Measurements from ENCODE around the gene IL17D.
A peak's percentile ranks its signal among the peaks of the same experiment; 100 is the strongest.

IL17D gene

DNA sequence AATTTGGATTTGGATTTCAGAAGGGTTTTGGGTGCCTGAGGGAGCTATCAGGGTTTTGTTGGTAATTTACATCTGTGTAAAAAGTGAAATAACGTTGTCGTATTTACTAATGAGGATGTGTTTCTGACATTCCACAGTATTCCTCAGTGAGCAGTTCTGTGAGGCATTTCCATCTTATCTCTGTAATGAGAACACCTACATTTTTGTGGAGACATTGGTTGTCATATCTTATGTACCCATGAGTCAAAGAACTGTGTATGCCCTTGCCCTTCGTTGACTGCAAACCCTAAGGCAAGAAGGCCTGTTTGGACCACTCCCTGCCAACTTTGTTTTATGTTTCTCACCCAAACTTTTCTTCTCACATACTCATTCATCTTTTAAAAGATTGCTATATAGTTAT is 14.2 kb upstream of the IL17D start:
- DNase-seq (ENCODE audit: extremely low read depth in 1 of 2, low read depth in 1 of 2), result no peak

DNA sequence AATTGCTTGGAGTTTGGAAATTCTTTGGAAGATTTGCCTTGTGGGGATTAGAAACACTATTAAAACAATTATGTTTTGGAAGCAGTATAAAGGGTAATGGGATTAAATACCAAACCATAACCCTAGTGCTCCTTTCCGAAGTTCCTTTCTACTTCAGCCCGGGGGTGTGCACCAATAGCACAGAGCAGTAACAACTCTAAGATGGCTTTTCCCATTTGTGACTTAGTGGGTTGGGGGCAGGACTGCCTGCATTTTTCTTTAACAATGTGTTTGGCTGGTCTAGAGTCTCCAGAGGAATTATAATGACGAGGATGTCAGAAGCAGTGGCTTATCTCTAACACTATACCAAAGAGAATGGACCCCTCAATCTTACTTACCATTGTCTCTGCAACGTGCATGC is 11.9 kb upstream of the IL17D start:
- no peak for DNase-seq (ENCODE audit: extremely low read depth in 1 of 2, low read depth in 1 of 2)

- DNase-seq (ENCODE audit: extremely low read depth in 1 of 2, low read depth in 1 of 2), result no peak
Measured at GRCh38 chr13:20696073-20696472, 7.4 kb upstream of the IL17D start.

DNA sequence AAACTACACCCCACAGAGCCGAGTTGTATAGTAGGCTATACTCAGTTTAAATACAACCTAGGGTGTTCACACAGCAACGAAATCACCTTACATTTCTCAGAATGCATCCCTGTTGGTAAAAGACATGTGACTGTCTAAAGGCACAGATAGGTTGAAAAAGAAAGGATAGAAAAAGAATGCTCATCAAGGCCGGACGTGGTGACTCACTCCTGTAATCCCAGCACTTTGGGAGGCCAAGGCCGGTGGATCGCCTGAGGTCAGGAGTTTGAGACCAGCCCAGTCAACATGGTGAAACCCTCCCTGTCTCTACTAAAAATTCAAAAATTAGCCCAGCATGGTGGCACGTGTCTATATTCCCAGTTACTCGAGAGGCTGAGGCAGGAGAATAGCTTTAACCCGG is 3.8 kb upstream of the IL17D start:
- no peak for DNase-seq (ENCODE audit: extremely low read depth in 1 of 2, low read depth in 1 of 2)

GRCh38 chr13:20700288-20700687 is 3.2 kb upstream of the IL17D start:
- DNase-seq (ENCODE audit: extremely low read depth in 1 of 2, low read depth in 1 of 2), result no peak

- DNase-seq (ENCODE audit: extremely low read depth in 1 of 2, low read depth in 1 of 2), result no peak
Measured at GRCh38 chr13:20701461-20701860, 2.0 kb upstream of the IL17D start.

DNA sequence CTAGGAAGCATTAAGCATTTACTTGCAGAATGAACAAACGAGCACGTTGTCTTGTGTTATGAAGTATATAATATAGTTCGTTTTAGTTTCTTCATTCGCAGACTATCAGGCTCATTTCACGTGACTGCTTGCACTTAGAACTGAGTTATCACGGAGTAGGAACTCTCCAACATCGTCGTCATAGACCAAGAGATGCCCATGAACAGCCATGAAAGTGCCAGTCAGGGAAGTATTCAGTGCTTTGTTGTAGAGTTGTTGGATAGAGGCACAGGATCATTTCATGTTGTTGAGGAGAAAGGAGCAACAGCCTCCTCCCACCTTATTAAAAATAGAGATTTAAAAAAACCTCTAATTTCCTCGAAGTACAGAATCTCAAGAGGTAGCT is 977 bp upstream of the IL17D start:
- DNase-seq (ENCODE audit: extremely low read depth in 1 of 2, low read depth in 1 of 2), result no peak

- DNase-seq (ENCODE audit: extremely low read depth in 1 of 2, low read depth in 1 of 2), result peak; percentile 52 to 58
Measured at GRCh38 chr13:20703780-20704458, 420 bp downstream of the IL17D start.

GRCh38 chr13:20704459-20705069 is 1.1 kb downstream of the IL17D start:
- no peak for DNase-seq (ENCODE audit: extremely low read depth in 1 of 2, low read depth in 1 of 2)

DNA sequence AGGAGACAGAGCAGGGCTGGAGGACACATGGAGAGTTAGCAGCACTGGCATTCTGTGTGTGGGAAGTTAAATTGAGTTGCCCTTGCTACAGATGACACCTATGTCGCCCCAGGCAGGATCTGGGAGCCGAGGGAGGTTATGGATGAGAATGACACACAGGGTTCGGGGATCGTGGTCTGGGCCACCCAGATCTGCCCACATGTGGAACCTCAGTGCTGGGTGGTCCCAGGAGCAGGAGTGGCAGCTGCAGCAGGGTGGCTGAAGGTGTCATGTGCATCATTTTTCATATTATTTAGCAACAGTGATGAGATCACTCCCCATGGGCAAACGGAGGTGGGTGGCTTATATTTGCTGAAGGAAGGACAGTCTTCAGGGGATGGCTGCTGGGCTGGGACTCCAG is 3.2 kb downstream of the IL17D start:
- DNase-seq (ENCODE audit: extremely low read depth in 1 of 2, low read depth in 1 of 2), result no peak

- no peak for DNase-seq (ENCODE audit: extremely low read depth in 1 of 2, low read depth in 1 of 2)
Measured at GRCh38 chr13:20708216-20708615, 4.7 kb downstream of the IL17D start.

DNA sequence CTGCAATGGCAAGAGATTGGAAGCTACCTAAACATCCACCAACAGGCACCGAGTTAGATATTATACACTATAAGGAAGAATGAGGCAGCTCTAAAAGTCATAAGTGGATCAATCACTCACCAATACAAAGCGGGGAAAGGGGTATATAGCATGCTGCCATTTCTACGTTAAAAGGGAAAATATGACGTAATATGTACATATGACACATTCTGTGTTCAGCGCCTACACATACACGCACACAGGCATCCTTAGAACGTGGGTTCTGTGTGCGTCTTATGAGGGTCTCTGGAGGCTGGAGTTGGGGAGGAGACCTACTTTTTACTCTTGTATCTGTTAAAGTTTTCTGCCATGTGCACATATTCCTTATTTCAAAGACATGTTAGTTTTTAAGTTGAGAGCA is 5.9 kb downstream of the IL17D start:
- no peak for DNase-seq (ENCODE audit: extremely low read depth in 1 of 2, low read depth in 1 of 2)

DNA sequence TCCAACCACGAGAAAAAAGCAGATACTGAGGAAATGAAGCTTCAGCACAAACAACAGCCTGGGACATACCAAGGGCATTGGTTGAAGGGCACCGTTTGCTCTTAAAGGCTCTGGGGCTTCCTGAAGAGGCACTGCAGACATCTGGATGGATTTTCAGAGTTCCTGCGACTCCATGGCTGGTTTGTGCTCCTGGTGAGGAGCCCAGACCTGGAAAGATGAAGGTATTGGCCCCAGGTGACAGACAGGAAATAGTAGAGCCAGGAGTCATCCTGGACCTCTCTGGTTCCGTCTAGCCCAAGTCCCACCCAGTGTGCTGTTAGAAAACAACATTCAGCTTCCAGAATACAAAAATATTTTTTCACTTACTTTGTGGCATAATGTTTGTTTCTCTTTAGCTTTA is 6.3 kb downstream of the IL17D start:
- DNase-seq (ENCODE audit: extremely low read depth in 1 of 2, low read depth in 1 of 2), result no peak

DNA sequence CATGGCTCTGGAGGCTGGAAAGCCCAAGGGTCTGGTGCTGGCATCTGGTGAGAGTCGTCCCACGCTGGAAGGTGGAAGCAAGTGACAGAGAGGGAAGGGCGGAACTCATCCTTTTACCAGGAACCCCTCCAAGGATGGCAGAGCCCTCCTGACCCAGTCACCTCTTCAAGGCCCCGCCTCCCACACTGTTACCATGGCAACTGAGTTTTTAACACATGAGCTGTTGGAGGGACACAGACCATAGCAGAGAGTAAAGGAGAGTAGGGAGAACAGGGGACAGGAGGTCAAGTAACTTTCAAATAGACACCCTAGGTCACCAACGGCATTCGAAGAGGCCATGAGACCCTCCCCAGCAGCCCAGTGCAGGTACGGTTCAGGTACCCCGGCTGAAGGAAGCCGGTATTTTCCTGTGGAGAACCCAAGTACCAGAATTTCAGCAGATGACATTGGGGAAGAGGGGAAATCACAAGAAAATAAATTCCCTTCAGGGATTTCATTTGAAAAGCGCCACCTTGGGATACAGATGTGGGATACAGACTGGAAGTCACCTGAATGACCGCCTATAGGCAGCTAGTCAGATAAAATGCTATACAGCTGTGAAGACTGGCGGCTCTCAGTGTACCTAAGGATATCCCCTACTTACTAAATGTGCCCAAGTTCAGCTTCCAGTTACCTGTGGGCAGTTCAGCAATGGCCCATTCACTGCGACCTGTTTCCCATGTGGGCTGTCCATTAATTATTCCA is 8.0 kb downstream of the IL17D start:
- no peak for DNase-seq (ENCODE audit: extremely low read depth in 1 of 2, low read depth in 1 of 2)

- no peak for DNase-seq (ENCODE audit: extremely low read depth in 1 of 2, low read depth in 1 of 2)
Measured at GRCh38 chr13:20713014-20713376, 9.5 kb downstream of the IL17D start.

GRCh38 chr13:20713751-20714150 is 10.3 kb downstream of the IL17D start:
- DNase-seq (ENCODE audit: extremely low read depth in 1 of 2, low read depth in 1 of 2), result no peak

DNA sequence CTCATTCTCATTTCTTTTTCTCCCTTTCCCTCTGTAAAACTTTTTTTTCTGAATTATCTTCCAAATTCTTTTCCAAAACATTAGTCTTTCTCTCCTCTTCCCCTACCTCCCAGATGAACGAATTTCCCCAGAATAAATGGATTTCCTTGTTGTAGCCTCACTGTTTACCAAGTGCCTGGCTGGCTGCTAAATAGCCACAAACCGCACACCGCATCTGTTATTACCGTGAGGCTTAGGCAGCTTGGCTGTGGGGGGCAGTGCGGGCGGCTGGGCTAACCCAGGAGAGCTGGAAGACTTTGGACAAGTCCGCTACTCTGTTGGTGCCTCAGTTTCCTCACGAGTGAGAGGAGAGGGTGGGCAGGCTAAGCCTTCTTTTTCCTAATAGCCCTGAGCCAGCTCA is 10.7 kb downstream of the IL17D start:
- DNase-seq (ENCODE audit: extremely low read depth in 1 of 2, low read depth in 1 of 2), result no peak

DNA sequence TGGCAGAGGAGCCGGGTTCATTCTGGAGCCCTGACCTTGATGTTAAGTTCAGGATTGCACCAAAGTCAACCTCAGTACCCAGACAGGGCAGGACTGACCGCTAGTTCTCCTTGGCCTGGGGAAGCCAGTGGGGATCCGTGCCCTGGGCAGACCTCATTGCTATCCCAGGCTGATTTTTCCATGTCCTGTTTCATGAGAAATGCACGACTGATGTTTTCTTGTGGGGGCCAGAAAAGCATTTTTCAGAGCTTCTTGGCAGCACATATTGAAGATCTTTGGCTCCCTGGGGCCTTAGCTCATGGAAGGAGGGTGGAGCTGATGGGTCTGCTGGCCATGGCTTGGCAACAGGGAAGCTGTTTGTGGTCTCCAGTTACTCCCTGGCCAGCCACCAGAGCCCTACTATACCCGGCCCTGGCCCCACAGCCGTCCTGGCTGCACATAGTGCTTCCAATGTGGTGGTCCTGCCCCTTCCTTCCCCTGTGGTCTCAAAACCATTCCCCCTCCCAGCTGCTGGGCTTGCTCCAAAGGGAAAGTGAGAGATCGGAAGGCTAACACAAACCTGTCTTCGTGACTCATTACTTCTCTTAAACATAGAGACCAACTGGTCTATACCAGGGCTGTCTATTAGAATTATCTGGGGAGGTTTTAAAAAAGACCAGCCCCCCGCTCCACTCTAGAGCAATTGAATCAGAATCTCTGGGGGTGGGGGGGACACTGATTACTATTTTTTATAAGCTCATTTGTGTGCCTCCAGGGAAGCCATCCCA is 11.2 kb downstream of the IL17D start:
- no peak for DNase-seq (ENCODE audit: extremely low read depth in 1 of 2, low read depth in 1 of 2)

DNA sequence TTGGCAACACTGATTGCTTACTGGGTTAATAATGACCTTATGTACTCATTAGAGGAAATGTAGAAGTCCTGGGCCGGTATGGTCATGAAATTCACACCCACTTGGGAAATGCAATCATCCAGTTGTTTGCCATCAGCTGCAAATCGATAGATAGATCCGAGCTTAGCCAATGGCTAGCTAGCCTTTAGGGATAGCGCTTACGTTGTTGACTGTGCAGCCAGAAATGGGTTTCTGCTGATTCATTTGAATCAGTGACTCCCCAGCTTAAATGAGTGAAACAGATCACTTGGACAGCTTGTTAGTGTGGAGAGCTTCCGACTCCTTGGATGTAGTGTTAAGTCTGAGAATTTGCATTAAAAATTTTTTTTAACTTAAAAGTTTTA is 11.8 kb downstream of the IL17D start:
- DNase-seq (ENCODE audit: extremely low read depth in 1 of 2, low read depth in 1 of 2), result no peak

- DNase-seq (ENCODE audit: extremely low read depth in 1 of 2, low read depth in 1 of 2), result no peak
Measured at GRCh38 chr13:20716951-20717350, 13.5 kb downstream of the IL17D start.

Data from stimulated activated CD8-positive, alpha-beta memory T cell treated with anti-CD3 and anti-CD28 coated beads, Interleukin-7, amount 100 ng/mL, for 48 hours (primary cell).